Left ventricle myocardium inferior (tissue), 1 donor: ENCODE measurements around the gene SLC66A3. TPM values are rescaled to one million over a fixed set of nuclear protein-coding genes. Genes with fewer than 3 reads are reported as not detected.

ENCODE experiments used
- DNase-seq: peaks from one replicate; pipeline ENCODE4 v3.0.0-alpha.2; 2020
- H3K27ac ChIP-seq: fragments of 200-600 bp; replicated peaks from 2 replicates; pipeline ENCODE4 v1.8.0; 2021
- H3K27me3 ChIP-seq: fragments of 200-600 bp; 2 replicates; pipeline ENCODE4 v1.8.0; 2021; ENCODE audit warnings: low read depth
- H3K36me3 ChIP-seq: fragments of 200-600 bp; 2 replicates; pipeline ENCODE4 v1.8.0; 2021
- H3K4me1 ChIP-seq: fragments of 200-600 bp; 2 replicates; pipeline ENCODE4 v1.8.0; 2021
- H3K4me3 ChIP-seq: fragments of 200-600 bp; 2 replicates; pipeline ENCODE4 v1.8.0; 2021; ENCODE audit warnings: mild to moderate bottlenecking, moderate library complexity
- H3K9me3 ChIP-seq: fragments of 200-600 bp; replicated peaks from 2 replicates; pipeline ENCODE4 v1.8.0; 2021
- CTCF ChIP-seq: fragments of 200-600 bp; IDR thresholded peaks from 2 replicates; pipeline ENCODE4 v1.8.0; 2021; ENCODE audit warnings: antibody characterized with exemption, mild to moderate bottlenecking, borderline replicate concordance
- intact Hi-C: fragments of 100-400 bp; cut with micrococcal nuclease; formaldehyde crosslinking; loops from one replicate; pipeline ENCODE4 v1.11.0; 2022
- total RNA-seq: library from RNA; stranded (reverse); fragmentation: NEBNext Ultra II Directional; extraction: Animal tissue kit (Norgen Biotek cat#: 25700); gene quantifications from one replicate; pipeline ENCODE4 v1.2.1, GENCODE V29; 2021
- donor health status: DM: no; HTN: yes; CAD: no; lungs with severe emphysema.

The SLC66A3 gene
- total RNA-seq, 1 donor from 2014 or later: 7.8 TPM

GRCh38 chr2:11179196-11179595, 23.9 kb downstream of the SLC66A3 start:
- H3K4me3 ChIP-seq: no peak overlapping the region
- H3K4me1 ChIP-seq: no peaks in the 10 kb centered on the region
- no peak for DNase-seq
- intact Hi-C loops: no loop called here
- TF ChIP-seq CTCF: no peak
- no peak overlapping the region for H3K27ac ChIP-seq
- H3K9me3 ChIP-seq: no peaks in the 10 kb centered on the region
- no peaks in the 10 kb centered on the region for H3K27me3 ChIP-seq
- peaks cover 49% of the 10 kb centered on the region for H3K36me3 ChIP-seq

- no peaks in the 10 kb centered on the region for H3K4me1 ChIP-seq
These were observed 24.6 kb downstream of the SLC66A3 start for GRCh38 chr2:11179899-11180298.

GRCh38 chr2:11180653-11181052, 25.4 kb downstream of the SLC66A3 start:
- intact Hi-C loops: no loop called here
- no peaks in the 10 kb centered on the region for H3K4me1 ChIP-seq

More at GRCh38 chr2:11179899-11180298, 24.6 kb downstream of the SLC66A3 start:
- Histone ChIP-seq H3K4me3 (no peak overlapping the region), H3K27ac (no peak overlapping the region), H3K27me3 (no peaks in the 10 kb centered on the region), H3K9me3 (no peaks in the 10 kb centered on the region), H3K36me3 (peaks cover 52% of the 10 kb centered on the region)
- no peak for TF ChIP-seq CTCF
- intact Hi-C loops: no loop called here
- DNase-seq: no peak

GRCh38 chr2:11182951-11183350, 27.7 kb downstream of the SLC66A3 start:
- no peaks in the 10 kb centered on the region for H3K4me1 ChIP-seq
- no peak for TF ChIP-seq CTCF
- no peak overlapping the region for H3K27ac ChIP-seq
- intact Hi-C loops: no loop called here
- H3K4me3 ChIP-seq: no peak overlapping the region
- peaks cover 79% of the 10 kb centered on the region for H3K36me3 ChIP-seq
- H3K9me3 ChIP-seq: no peaks in the 10 kb centered on the region
- DNase-seq: no peak
- H3K27me3 ChIP-seq: no peaks in the 10 kb centered on the region

More at GRCh38 chr2:11180653-11181052, 25.4 kb downstream of the SLC66A3 start:
- no peak for DNase-seq
- Histone ChIP-seq H3K36me3 (peaks cover 59% of the 10 kb centered on the region), H3K4me3 (no peak overlapping the region), H3K27me3 (no peaks in the 10 kb centered on the region), H3K9me3 (no peaks in the 10 kb centered on the region), H3K27ac (no peak overlapping the region)
- no peak for TF ChIP-seq CTCF

- Histone ChIP-seq H3K4me1 (no peaks in the 10 kb centered on the region), H3K9me3 (no peaks in the 10 kb centered on the region), H3K36me3 (peaks cover 82% of the 10 kb centered on the region), H3K27me3 (no peaks in the 10 kb centered on the region), H3K4me3 (no peak overlapping the region), H3K27ac (no peak overlapping the region)
- TF ChIP-seq CTCF: no peak
- intact Hi-C loops: no loop called here
- no peak for DNase-seq
These were observed 30.9 kb downstream of the SLC66A3 start for GRCh38 chr2:11186145-11186544.
